Measurements from ENCODE around the gene CX3CL1. TPM values are rescaled to one million over a fixed set of nuclear protein-coding genes. Genes with fewer than 3 reads are reported as not detected.

Gene CX3CL1
- total RNA-seq, 4 donors from 2014 or later, result 8.7 to 18.4 (median 15.4) TPM

- no peaks in the 10 kb centered on the region for H3K9me3 ChIP-seq
- no peak for DNase-seq (ENCODE audit: low spot score in 2 of 2)
- H3K27me3 ChIP-seq, result no peaks in the 10 kb centered on the region
- TF ChIP-seq POLR2A (IDR thresholded peaks at IDR 0.05), result no peak
- H3K27ac ChIP-seq, result no peak overlapping the region
- no peak overlapping the region for H3K4me3 ChIP-seq
- no peaks in the 10 kb centered on the region for H3K36me3 ChIP-seq
- 46 to 52% methylated on average over 7 of the region's 7 CpGs for WGBS, 2 donors
- H3K4me1 ChIP-seq, result no peaks in the 10 kb centered on the region
Observed at GRCh38 chr16:57401943-57402640, 29.8 kb downstream of the CX3CL1 start.

GRCh38 chr16:57403965-57404817 is 31.9 kb downstream of the CX3CL1 start, which contains the start of gene CCL17:
Gene CCL17 (plus strand): TSS chr16:57404767. CDS start chr16:57413933, 9,166 bp downstream.
- H3K4me3 ChIP-seq, result no peak within 1 kb of the TSS
- no peak for TF ChIP-seq CTCF (IDR thresholded peaks at IDR 0.05)
- no peak for TF ChIP-seq POLR2A (IDR thresholded peaks at IDR 0.05)
- no peaks in the 10 kb centered on the region for H3K4me1 ChIP-seq
- H3K27ac ChIP-seq, result no peak within 1 kb of the TSS
- 71% methylated on average over 17 of the region's 17 CpGs for WGBS, 2 donors
- no peaks in the 10 kb centered on the region for H3K9me3 ChIP-seq
- DNase-seq (ENCODE audit: low spot score in 2 of 2), result no peak
- H3K27me3 ChIP-seq, result no peaks in the 10 kb centered on the region
- no peaks in the 10 kb centered on the region for H3K36me3 ChIP-seq

- TF ChIP-seq CTCF (IDR thresholded peaks at IDR 0.05) (no peak), EP300 (IDR thresholded peaks at IDR 0.05) (no peak), POLR2A (IDR thresholded peaks at IDR 0.05) (no peak)
- no peaks in the 10 kb centered on the region for H3K9me3 ChIP-seq
- DNase-seq (ENCODE audit: low spot score in 2 of 2), result no peak
- H3K36me3 ChIP-seq, result no peaks in the 10 kb centered on the region
- no peaks in the 10 kb centered on the region for H3K27me3 ChIP-seq
- peaks cover 0 to 5% (median 0%) of the 10 kb centered on the region in 4 donors for H3K4me1 ChIP-seq
- 65 to 74% methylated on average over 3 of the region's 3 CpGs for WGBS, 2 donors
- H3K4me3 ChIP-seq, result no peak overlapping the region
- H3K27ac ChIP-seq, result no peak overlapping the region
Observed at GRCh38 chr16:57405097-57405496, 32.8 kb downstream of the CX3CL1 start.

GRCh38 chr16:57406881-57407280 is 34.6 kb downstream of the CX3CL1 start:
- Histone ChIP-seq H3K4me3 (no peak overlapping the region), H3K27me3 (no peaks in the 10 kb centered on the region), H3K36me3 (no peaks in the 10 kb centered on the region), H3K4me1 (peaks cover 0 to 5% (median 0%) of the 10 kb centered on the region in 4 donors), H3K9me3 (no peaks in the 10 kb centered on the region), H3K27ac (no peak overlapping the region)
- no peak for DNase-seq (ENCODE audit: low spot score in 2 of 2)
- 60 to 66% methylated on average over 2 of the region's 2 CpGs for WGBS, 2 donors
- TF ChIP-seq EP300 (IDR thresholded peaks at IDR 0.05), result no peak
- TF ChIP-seq CTCF (IDR thresholded peaks at IDR 0.05), result no peak
- no peak for TF ChIP-seq POLR2A (IDR thresholded peaks at IDR 0.05)

- Histone ChIP-seq H3K27ac (no peak overlapping the region), H3K36me3 (no peaks in the 10 kb centered on the region), H3K9me3 (no peaks in the 10 kb centered on the region), H3K4me1 (peaks cover 0 to 5% (median 0%) of the 10 kb centered on the region in 4 donors), H3K27me3 (no peaks in the 10 kb centered on the region), H3K4me3 (no peak overlapping the region)
- whole genome bisulfite sequencing, 2 donors, result 90% methylated on average over 5 of the region's 5 CpGs
- no peak for TF ChIP-seq CTCF (IDR thresholded peaks at IDR 0.05)
- TF ChIP-seq POLR2A (IDR thresholded peaks at IDR 0.05), result no peak
- no peak for TF ChIP-seq EP300 (IDR thresholded peaks at IDR 0.05)
- no peak for DNase-seq (ENCODE audit: low spot score in 2 of 2)
Observed at GRCh38 chr16:57407521-57408353, 35.4 kb downstream of the CX3CL1 start.

Data from tibial nerve (tissue), 4 donors.